ENCODE measurements around the gene KCMF1.

DNA sequence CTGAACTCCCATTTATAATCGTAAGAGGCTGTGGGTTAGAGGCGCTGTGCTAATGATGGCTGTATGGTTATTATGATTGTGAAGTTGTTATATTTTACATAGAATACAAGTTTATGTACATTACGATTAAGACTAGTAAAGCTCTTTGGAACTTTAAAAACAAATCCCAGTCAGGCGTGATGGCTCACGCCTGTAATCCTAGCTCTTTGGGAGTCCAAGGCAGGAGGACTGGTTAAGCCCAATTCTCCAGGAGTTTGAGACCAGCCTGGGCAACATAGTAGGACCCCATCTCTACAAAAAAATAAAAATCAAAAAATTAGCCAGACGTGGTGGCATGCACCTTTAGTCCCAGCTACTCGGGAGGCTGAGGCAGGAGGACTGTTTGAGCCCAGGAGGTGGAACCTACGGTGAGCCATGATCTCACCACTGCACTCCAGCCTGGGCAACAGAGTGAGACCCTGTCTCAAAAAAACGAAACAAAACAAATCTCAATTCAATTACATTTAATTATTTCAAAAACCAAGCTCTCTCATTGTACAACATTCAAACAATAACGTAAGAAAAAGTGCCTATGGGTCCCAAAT is 23.9 kb upstream of the KCMF1 start:
- TF ChIP-seq, protein P1, sequence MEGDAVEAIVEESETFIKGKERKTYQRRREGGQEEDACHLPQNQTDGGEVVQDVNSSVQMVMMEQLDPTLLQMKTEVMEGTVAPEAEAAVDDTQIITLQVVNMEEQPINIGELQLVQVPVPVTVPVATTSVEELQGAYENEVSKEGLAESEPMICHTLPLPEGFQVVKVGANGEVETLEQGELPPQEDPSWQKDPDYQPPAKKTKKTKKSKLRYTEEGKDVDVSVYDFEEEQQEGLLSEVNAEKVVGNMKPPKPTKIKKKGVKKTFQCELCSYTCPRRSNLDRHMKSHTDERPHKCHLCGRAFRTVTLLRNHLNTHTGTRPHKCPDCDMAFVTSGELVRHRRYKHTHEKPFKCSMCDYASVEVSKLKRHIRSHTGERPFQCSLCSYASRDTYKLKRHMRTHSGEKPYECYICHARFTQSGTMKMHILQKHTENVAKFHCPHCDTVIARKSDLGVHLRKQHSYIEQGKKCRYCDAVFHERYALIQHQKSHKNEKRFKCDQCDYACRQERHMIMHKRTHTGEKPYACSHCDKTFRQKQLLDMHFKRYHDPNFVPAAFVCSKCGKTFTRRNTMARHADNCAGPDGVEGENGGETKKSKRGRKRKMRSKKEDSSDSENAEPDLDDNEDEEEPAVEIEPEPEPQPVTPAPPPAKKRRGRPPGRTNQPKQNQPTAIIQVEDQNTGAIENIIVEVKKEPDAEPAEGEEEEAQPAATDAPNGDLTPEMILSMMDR (IDR thresholded peaks at IDR 0.05; ENCODE audit: insufficient read depth, low read depth, low read length): no peak
- no peak for TF ChIP-seq EZH2 (IDR thresholded peaks at IDR 0.05; ENCODE audit: insufficient read depth, low read length)
